ENCODE results near the gene HSH2D.
"Not testable (repeated sequence)": the region's sequence is repeated elsewhere in the genome, so short reads cannot be mapped to it uniquely, and the experiment has no call there.

HSH2D gene, protein sequence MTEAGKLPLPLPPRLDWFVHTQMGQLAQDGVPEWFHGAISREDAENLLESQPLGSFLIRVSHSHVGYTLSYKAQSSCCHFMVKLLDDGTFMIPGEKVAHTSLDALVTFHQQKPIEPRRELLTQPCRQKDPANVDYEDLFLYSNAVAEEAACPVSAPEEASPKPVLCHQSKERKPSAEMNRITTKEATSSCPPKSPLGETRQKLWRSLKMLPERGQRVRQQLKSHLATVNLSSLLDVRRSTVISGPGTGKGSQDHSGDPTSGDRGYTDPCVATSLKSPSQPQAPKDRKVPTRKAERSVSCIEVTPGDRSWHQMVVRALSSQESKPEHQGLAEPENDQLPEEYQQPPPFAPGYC

GRCh38 chr19:16143399-16144215 is at the start of gene HSH2D:
Gene HSH2D (plus strand): TSS chr19:16143685. CDS start chr19:16148751, 5,066 bp downstream.
- H3K27ac Mint-ChIP-seq, result peak within 1 kb of the TSS; percentile 100
- ATAC-seq (replicated peaks) (peak; percentile 77 to 81), DNase-seq (peak; percentile 92)
- peaks cover 33 to 48% of the 10 kb centered on the region in 2 donors for H3K36me3 Mint-ChIP-seq
- peaks cover 40 to 72% of the 10 kb centered on the region in 2 donors for H3K4me1 Mint-ChIP-seq
- peaks cover 8% of the 10 kb centered on the region in 2 donors for H3K9me3 Mint-ChIP-seq
- peak within 1 kb of the TSS; percentile 99 to 100 for H3K4me3 Mint-ChIP-seq
- H3K27me3 Mint-ChIP-seq, result no peaks in the 10 kb centered on the region

DNA sequence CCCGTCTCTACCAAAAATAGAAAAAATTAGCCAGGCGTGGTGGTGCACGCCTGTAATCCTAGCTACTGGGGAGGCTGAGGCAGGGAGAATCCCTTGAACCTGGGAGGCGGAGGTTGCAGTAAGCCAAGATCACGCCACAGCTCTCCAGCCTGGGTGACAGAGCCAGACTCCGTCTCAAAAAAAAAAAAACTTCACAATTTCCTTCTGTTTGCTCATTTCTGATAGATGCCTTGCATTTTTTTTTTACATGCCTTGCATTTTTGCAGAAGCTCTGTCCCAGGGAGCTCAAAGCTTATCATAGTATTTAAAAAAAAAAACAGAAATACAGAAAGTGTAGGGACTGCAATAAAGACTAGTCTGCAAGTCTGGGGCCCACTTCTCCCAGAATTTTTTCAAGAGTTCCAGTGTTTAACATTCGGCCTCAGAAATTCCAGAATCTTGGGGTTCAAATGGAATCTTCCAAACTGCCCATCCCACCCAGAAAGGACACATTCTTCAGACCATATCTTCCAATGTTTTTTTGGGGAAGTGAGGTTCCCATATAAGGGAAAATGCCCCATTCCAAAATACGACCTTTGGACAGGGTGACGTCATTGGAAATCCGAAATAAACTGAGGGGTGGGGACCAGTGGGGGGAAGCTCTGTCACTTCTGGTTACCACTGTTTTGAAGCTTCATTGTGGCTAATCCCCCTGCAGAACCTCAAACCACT is 49.0 kb upstream of the HSH2D start:
- Mint-ChIP-seq H3K27me3 (no peaks in the 10 kb centered on the region), H3K4me1 (peaks cover 28 to 56% of the 10 kb centered on the region in 2 donors)
- ATAC-seq (replicated peaks), result no peak

GRCh38 chr19:16095071-16095571 is 48.4 kb upstream of the HSH2D start:
- Mint-ChIP-seq H3K36me3 (peaks cover 60 to 68% of the 10 kb centered on the region in 2 donors), H3K4me3 (peak overlapping the region; percentile 7 to 9), H3K9me3 (no peaks in the 10 kb centered on the region), H3K4me1 (peaks cover 28 to 60% of the 10 kb centered on the region in 2 donors), H3K27ac (peak overlapping the region; percentile 70), H3K27me3 (no peaks in the 10 kb centered on the region)
- peak; percentile 86 to 91 for ATAC-seq (replicated peaks)
- peak; percentile 36 for DNase-seq

More for the DNA sequence above, 49.0 kb upstream of the HSH2D start:
- H3K9me3 Mint-ChIP-seq, result no peaks in the 10 kb centered on the region
- peaks cover 62 to 67% of the 10 kb centered on the region in 2 donors for H3K36me3 Mint-ChIP-seq
- DNase-seq, result no peak
- H3K4me3 Mint-ChIP-seq, result peak overlapping the region in 1 of 2 donors; percentile 9
- H3K27ac Mint-ChIP-seq, result peak overlapping the region; percentile 70

GRCh38 chr19:16096280-16096855 is 47.1 kb upstream of the HSH2D start:
- no peaks in the 10 kb centered on the region for H3K9me3 Mint-ChIP-seq
- H3K27ac Mint-ChIP-seq, result peak overlapping the region; percentile 69
- DNase-seq (no peak), ATAC-seq (replicated peaks) (no peak)
- H3K27me3 Mint-ChIP-seq, result no peaks in the 10 kb centered on the region
- H3K4me3 Mint-ChIP-seq, result peak overlapping the region; percentile 25 to 43
- H3K36me3 Mint-ChIP-seq, result peaks cover 60 to 70% of the 10 kb centered on the region in 2 donors
- H3K4me1 Mint-ChIP-seq, result peaks cover 28 to 60% of the 10 kb centered on the region in 2 donors

GRCh38 chr19:16098416-16098768 is 45.1 kb upstream of the HSH2D start:
- Mint-ChIP-seq H3K4me3 (peak overlapping the region; percentile 10 to 35), H3K4me1 (peaks cover 23 to 51% of the 10 kb centered on the region in 2 donors), H3K27ac (peak overlapping the region; percentile 15), H3K27me3 (no peaks in the 10 kb centered on the region), H3K9me3 (no peaks in the 10 kb centered on the region), H3K36me3 (peaks cover 54 to 65% of the 10 kb centered on the region in 2 donors)
- DNase-seq, result no peak
- no peak for ATAC-seq (replicated peaks)

- no peak overlapping the region for H3K27ac Mint-ChIP-seq
- peaks cover 22 to 51% of the 10 kb centered on the region in 2 donors for H3K4me1 Mint-ChIP-seq
- H3K4me3 Mint-ChIP-seq, result no peak overlapping the region
- no peak for DNase-seq
- H3K27me3 Mint-ChIP-seq, result no peaks in the 10 kb centered on the region
- no peaks in the 10 kb centered on the region for H3K9me3 Mint-ChIP-seq
- no peak for ATAC-seq (replicated peaks)
- peaks cover 54 to 65% of the 10 kb centered on the region in 2 donors for H3K36me3 Mint-ChIP-seq
Observed at GRCh38 chr19:16098821-16099220, 44.7 kb upstream of the HSH2D start.

DNA sequence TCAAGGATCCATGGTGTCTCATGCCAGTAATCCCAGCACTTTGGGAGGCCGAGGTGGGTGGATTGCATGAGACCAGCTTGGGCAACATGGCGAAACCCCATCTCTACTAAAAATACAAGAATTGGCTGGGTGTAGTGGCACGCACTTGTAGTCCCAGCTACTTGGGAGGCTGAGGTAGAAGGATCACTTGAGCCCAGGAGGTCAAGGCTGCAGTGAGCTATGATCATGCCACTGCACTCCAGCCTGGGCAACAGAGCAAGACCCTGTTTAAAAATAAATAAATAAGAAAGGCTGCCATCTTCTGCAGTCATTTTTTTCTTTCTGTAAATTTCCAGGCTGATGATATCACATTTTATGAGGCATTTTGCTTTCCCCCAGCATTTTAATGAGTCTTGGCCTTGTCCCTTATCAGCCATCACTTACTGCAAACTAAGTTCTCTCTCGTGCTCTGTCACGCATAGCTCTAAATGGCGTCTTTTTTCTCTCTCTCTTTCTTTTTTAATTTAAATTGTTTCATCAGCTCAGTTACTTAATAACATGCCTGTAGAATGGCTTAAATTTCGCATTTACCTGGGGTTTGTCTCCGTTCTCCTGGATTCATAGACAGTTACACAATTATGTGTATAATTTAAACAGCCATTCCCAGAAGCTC is 44.0 kb upstream of the HSH2D start:
- not testable (repeated sequence) for DNase-seq; H3K27me3 Mint-ChIP-seq; ATAC-seq (replicated peaks); H3K4me3 Mint-ChIP-seq; H3K9me3 Mint-ChIP-seq
- peaks cover 54 to 65% of the 10 kb centered on the region in 2 donors for H3K36me3 Mint-ChIP-seq
- H3K27ac Mint-ChIP-seq, result peak overlapping the region; percentile 51
- H3K4me1 Mint-ChIP-seq, result peaks cover 22 to 56% of the 10 kb centered on the region in 2 donors

- Mint-ChIP-seq H3K4me1 (peaks cover 24 to 57% of the 10 kb centered on the region in 2 donors), H3K36me3 (peaks cover 48 to 61% of the 10 kb centered on the region in 2 donors), H3K9me3 (no peaks in the 10 kb centered on the region), H3K27me3 (no peaks in the 10 kb centered on the region), H3K4me3 (no peak overlapping the region), H3K27ac (no peak overlapping the region)
- DNase-seq, result no peak
- no peak for ATAC-seq (replicated peaks)
Observed at GRCh38 chr19:16100524-16100923, 43.0 kb upstream of the HSH2D start.

- H3K27me3 Mint-ChIP-seq, result no peaks in the 10 kb centered on the region
- peak; percentile 60 to 73 for ATAC-seq (replicated peaks)
- H3K27ac Mint-ChIP-seq, result peak overlapping the region; percentile 88
- peaks cover 21 to 37% of the 10 kb centered on the region in 2 donors for H3K4me1 Mint-ChIP-seq
- peaks cover 19 to 33% of the 10 kb centered on the region in 2 donors for H3K36me3 Mint-ChIP-seq
- peak overlapping the region; percentile 48 to 69 for H3K4me3 Mint-ChIP-seq
- H3K9me3 Mint-ChIP-seq, result no peaks in the 10 kb centered on the region
- no peak for DNase-seq
Observed at GRCh38 chr19:16104722-16105121, 38.8 kb upstream of the HSH2D start.

DNA sequence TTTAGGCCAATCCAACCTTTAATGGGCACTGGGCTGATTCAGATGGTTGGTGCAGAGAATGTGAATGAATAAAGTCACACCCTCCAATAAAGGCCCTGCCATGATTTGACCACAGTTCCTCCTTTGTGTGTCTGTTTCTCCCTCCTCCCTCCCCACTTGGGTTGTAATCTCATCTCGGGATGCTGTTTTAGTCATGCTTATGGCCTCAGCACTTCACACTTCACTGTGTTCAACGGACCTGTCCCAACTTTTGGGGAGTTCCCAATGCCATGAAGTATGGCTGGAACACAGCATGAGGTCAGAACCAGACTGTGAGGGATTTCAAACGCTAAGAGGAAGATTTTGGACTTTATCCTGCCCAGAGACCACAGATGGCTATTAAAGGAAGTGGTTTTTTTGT is 37.4 kb upstream of the HSH2D start:
- H3K4me1 Mint-ChIP-seq, result peaks cover 22 to 38% of the 10 kb centered on the region in 2 donors
- H3K36me3 Mint-ChIP-seq, result peaks cover 15 to 24% of the 10 kb centered on the region in 2 donors
- no peaks in the 10 kb centered on the region for H3K27me3 Mint-ChIP-seq
- no peak overlapping the region for H3K4me3 Mint-ChIP-seq
- H3K27ac Mint-ChIP-seq, result peak overlapping the region; percentile 87
- ATAC-seq (replicated peaks) (peak; percentile 52 to 68), DNase-seq (no peak)
- H3K9me3 Mint-ChIP-seq, result no peaks in the 10 kb centered on the region

GRCh38 chr19:16111160-16111908 is 32.2 kb upstream of the HSH2D start, which contains the start of gene RAB8A:
Gene RAB8A (plus strand): TSS chr19:16111889. CDS start chr19:16111902, 13 bp downstream.
- no peaks in the 10 kb centered on the region for H3K9me3 Mint-ChIP-seq
- peak within 1 kb of the TSS; percentile 99 to 100 for H3K4me3 Mint-ChIP-seq
- ATAC-seq (replicated peaks), result peak; percentile 92 to 94
- DNase-seq, result peak; percentile 99
- peaks cover 30 to 47% of the 10 kb centered on the region in 2 donors for H3K4me1 Mint-ChIP-seq
- no peaks in the 10 kb centered on the region for H3K27me3 Mint-ChIP-seq
- peak within 1 kb of the TSS; percentile 99 for H3K27ac Mint-ChIP-seq
- H3K36me3 Mint-ChIP-seq, result peaks cover 26 to 42% of the 10 kb centered on the region in 2 donors

GRCh38 chr19:16111909-16112752 is 31.4 kb upstream of the HSH2D start:
- Mint-ChIP-seq H3K36me3 (peaks cover 30 to 47% of the 10 kb centered on the region in 2 donors), H3K4me3 (peak overlapping the region; percentile 99 to 100), H3K9me3 (no peaks in the 10 kb centered on the region), H3K27me3 (no peaks in the 10 kb centered on the region), H3K4me1 (peaks cover 34 to 51% of the 10 kb centered on the region in 2 donors), H3K27ac (peak overlapping the region; percentile 99)
- ATAC-seq (replicated peaks), result peak in 1 of 2 donors; percentile 0
- DNase-seq, result no peak
